ENCODE measurements around the gene SH3BGR. TPM values are rescaled to one million over a fixed set of nuclear protein-coding genes. Genes with fewer than 3 reads are reported as not detected.

SH3BGR gene
- total RNA-seq, 1 donor from 2014 or later, result 9.9 TPM

GRCh38 chr21:39466584-39466983, 14.8 kb downstream of the SH3BGR start:
- Mint-ChIP-seq H3K27ac (ENCODE audit: unreplicated experiment) (no peak overlapping the region), H3K27me3 (ENCODE audit: low read depth, unreplicated experiment) (no peaks in the 10 kb centered on the region), H3K36me3 (ENCODE audit: low read depth, unreplicated experiment) (peaks cover 7% of the 10 kb centered on the region), H3K9me3 (ENCODE audit: unreplicated experiment) (no peaks in the 10 kb centered on the region), H3K4me3 (ENCODE audit: unreplicated experiment) (no peak overlapping the region), H3K4me1 (ENCODE audit: low read depth, unreplicated experiment) (no peaks in the 10 kb centered on the region)
- Histone ChIP-seq H3K9me3 (ENCODE audit: insufficient read depth, low read depth, low read length) (no peaks in the 10 kb centered on the region), H3K36me3 (ENCODE audit: insufficient read depth, low read length) (no peaks in the 10 kb centered on the region), H3K4me1 (ENCODE audit: insufficient read depth, low read length) (no peaks in the 10 kb centered on the region), H3K4me2 (ENCODE audit: low read length) (no peak overlapping the region), H3K79me2 (ENCODE audit: insufficient read depth, low read length) (no peaks in the 10 kb centered on the region), H3K27ac (ENCODE audit: low read depth, low read length) (no peak overlapping the region), H3K4me3 (ENCODE audit: insufficient read depth, low read depth, low read length) (no peak overlapping the region), H4K20me1 (ENCODE audit: insufficient read depth, low read length) (no peaks in the 10 kb centered on the region), H2AFZ (ENCODE audit: low read depth, low read length) (no peak overlapping the region), H3K9ac (ENCODE audit: low read length) (no peak overlapping the region), H3K27me3 (ENCODE audit: insufficient read depth, low read length) (no peaks in the 10 kb centered on the region)
- TF ChIP-seq CTCF (IDR thresholded peaks at IDR 0.05; ENCODE audit: insufficient read depth, low read depth, low read length), result no peak
- FAIRE-seq (no peak), DNase-seq (ENCODE audit: low read depth) (no peak)

- Mint-ChIP-seq H3K4me1 (ENCODE audit: low read depth, unreplicated experiment) (no peaks in the 10 kb centered on the region), H3K27me3 (ENCODE audit: low read depth, unreplicated experiment) (no peaks in the 10 kb centered on the region), H3K4me3 (ENCODE audit: unreplicated experiment) (no peak overlapping the region), H3K36me3 (ENCODE audit: low read depth, unreplicated experiment) (peaks cover 7% of the 10 kb centered on the region), H3K27ac (ENCODE audit: unreplicated experiment) (no peak overlapping the region), H3K9me3 (ENCODE audit: unreplicated experiment) (no peaks in the 10 kb centered on the region)
- Histone ChIP-seq H3K4me1 (ENCODE audit: insufficient read depth, low read length) (no peaks in the 10 kb centered on the region), H3K9ac (ENCODE audit: low read length) (no peak overlapping the region), H3K27me3 (ENCODE audit: insufficient read depth, low read length) (no peaks in the 10 kb centered on the region), H4K20me1 (ENCODE audit: insufficient read depth, low read length) (no peaks in the 10 kb centered on the region), H3K4me3 (ENCODE audit: insufficient read depth, low read depth, low read length) (no peak overlapping the region), H3K9me3 (ENCODE audit: insufficient read depth, low read depth, low read length) (no peaks in the 10 kb centered on the region), H3K4me2 (ENCODE audit: low read length) (no peak overlapping the region), H3K79me2 (ENCODE audit: insufficient read depth, low read length) (no peaks in the 10 kb centered on the region), H3K27ac (ENCODE audit: low read depth, low read length) (no peak overlapping the region), H3K36me3 (ENCODE audit: insufficient read depth, low read length) (no peaks in the 10 kb centered on the region), H2AFZ (ENCODE audit: low read depth, low read length) (no peak overlapping the region)
- no peak for FAIRE-seq
- no peak for DNase-seq (ENCODE audit: low read depth)
- no peak for TF ChIP-seq EZH2 (IDR thresholded peaks at IDR 0.05; ENCODE audit: insufficient read depth, low read length)
- TF ChIP-seq CTCF (IDR thresholded peaks at IDR 0.05; ENCODE audit: insufficient read depth, low read depth, low read length), result no peak
Measured at GRCh38 chr21:39467746-39468145, 16.0 kb downstream of the SH3BGR start.

- H3K4me2 ChIP-seq (ENCODE audit: low read length), result no peak overlapping the region
- TF ChIP-seq CTCF (IDR thresholded peaks at IDR 0.05; ENCODE audit: insufficient read depth, low read depth, low read length), result no peak
- no peak for TF ChIP-seq EZH2 (IDR thresholded peaks at IDR 0.05; ENCODE audit: insufficient read depth, low read length)
- H4K20me1 ChIP-seq (ENCODE audit: insufficient read depth, low read length), result no peaks in the 10 kb centered on the region
- Mint-ChIP-seq H3K4me3 (ENCODE audit: unreplicated experiment) (no peak overlapping the region), H3K36me3 (ENCODE audit: low read depth, unreplicated experiment) (peaks cover 7% of the 10 kb centered on the region), H3K27me3 (ENCODE audit: low read depth, unreplicated experiment) (no peaks in the 10 kb centered on the region), H3K27ac (ENCODE audit: unreplicated experiment) (no peak overlapping the region), H3K9me3 (ENCODE audit: unreplicated experiment) (no peaks in the 10 kb centered on the region), H3K4me1 (ENCODE audit: low read depth, unreplicated experiment) (no peaks in the 10 kb centered on the region)
- H3K79me2 ChIP-seq (ENCODE audit: insufficient read depth, low read length), result no peaks in the 10 kb centered on the region
- H3K9me3 ChIP-seq (ENCODE audit: insufficient read depth, low read depth, low read length), result no peaks in the 10 kb centered on the region
- no peak for FAIRE-seq
- no peak overlapping the region for H3K9ac ChIP-seq (ENCODE audit: low read length)
- H3K27me3 ChIP-seq (ENCODE audit: insufficient read depth, low read length), result no peaks in the 10 kb centered on the region
- H3K36me3 ChIP-seq (ENCODE audit: insufficient read depth, low read length), result no peaks in the 10 kb centered on the region
- H3K4me3 ChIP-seq (ENCODE audit: insufficient read depth, low read depth, low read length), result no peak overlapping the region
- DNase-seq (ENCODE audit: low read depth), result no peak
- H3K4me1 ChIP-seq (ENCODE audit: insufficient read depth, low read length), result no peaks in the 10 kb centered on the region
- no peak overlapping the region for H3K27ac ChIP-seq (ENCODE audit: low read depth, low read length)
- H2AFZ ChIP-seq (ENCODE audit: low read depth, low read length), result no peak overlapping the region
Measured at GRCh38 chr21:39468559-39468958, 16.8 kb downstream of the SH3BGR start.
